Measurements from ENCODE around the gene BAZ2A. TPM values are rescaled to one million over a fixed set of nuclear protein-coding genes. Genes with fewer than 3 reads are reported as not detected.
A peak's percentile ranks its signal among the peaks of the same experiment; 100 is the strongest.
"Not testable (repeated sequence)": the region's sequence is repeated elsewhere in the genome, so short reads cannot be mapped to it uniquely, and the experiment has no call there.

Gene BAZ2A
- total and polyA plus RNA-seq, 8 donors = 26.7 to 59.9 (median 39.1) TPM

GRCh38 chr12:56578983-56579546 is 51.1 kb downstream of the BAZ2A start:
- FAIRE-seq = no peak
- TF ChIP-seq CTCF (IDR thresholded peaks at IDR 0.05) = no peak
- ATAC-seq = no peak
- H3K4me3 ChIP-seq = no peak overlapping the region
- no peaks in the 10 kb centered on the region for H3K36me3 ChIP-seq
- intact Hi-C loops (cut with DNase I) = no loop called here
- no peaks in the 10 kb centered on the region for H3K9me3 ChIP-seq
- H3K27ac ChIP-seq = no peak overlapping the region
- H3K27me3 ChIP-seq = no peaks in the 10 kb centered on the region
- no peak for DNase-seq
- 88 to 89% methylated on average over 10 of the region's 10 CpGs for WGBS, 2 donors
- H3K4me1 ChIP-seq = no peaks in the 10 kb centered on the region

GRCh38 chr12:56577248-56577647 is 52.9 kb downstream of the BAZ2A start:
- ATAC-seq; H3K27ac ChIP-seq; DNase-seq; H3K4me1 ChIP-seq; FAIRE-seq; H3K9me3 ChIP-seq; H3K36me3 ChIP-seq; intact Hi-C loops (cut with DNase I); H3K27me3 ChIP-seq; H3K4me3 ChIP-seq: not testable (repeated sequence)
- WGBS, 2 donors = 85 to 89% methylated on average over 7 of the region's 7 CpGs

DNA sequence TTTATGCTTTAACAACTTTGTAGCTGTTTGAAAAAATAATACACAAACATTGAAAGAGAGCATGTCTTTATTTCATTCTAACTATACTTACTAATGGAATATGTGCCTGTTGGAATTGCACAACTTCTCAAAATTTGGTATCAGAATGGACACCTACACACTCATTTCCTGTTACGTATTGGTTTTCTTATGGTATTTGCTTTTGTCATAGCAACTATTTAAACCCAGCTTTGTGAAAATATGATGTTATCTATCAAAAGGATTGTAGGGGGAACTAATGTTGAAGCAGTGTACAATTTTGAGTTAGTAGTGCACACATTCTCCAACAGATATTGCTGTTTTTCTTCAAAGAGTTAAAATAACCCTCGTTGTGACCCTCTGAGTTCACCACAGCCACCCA is 55.9 kb downstream of the BAZ2A start:
- WGBS, 2 donors = 55 to 61% methylated on average over 2 of the region's 2 CpGs
- no peaks in the 10 kb centered on the region for H3K36me3 ChIP-seq
- no peak for DNase-seq
- no peak for FAIRE-seq
- H3K4me3 ChIP-seq = no peak overlapping the region
- H3K27ac ChIP-seq = no peak overlapping the region
- intact Hi-C loops (cut with DNase I) = loop anchor here in 1 of 3 donors (5.0 kb wide), 1 partner anchor 57 kb away; no protein-coding TSS in a partner anchor
- no peak for TF ChIP-seq CTCF (IDR thresholded peaks at IDR 0.05)
- H3K27me3 ChIP-seq = no peaks in the 10 kb centered on the region
- H3K9me3 ChIP-seq = no peaks in the 10 kb centered on the region
- ATAC-seq = no peak
- no peaks in the 10 kb centered on the region for H3K4me1 ChIP-seq

GRCh38 chr12:56572288-56572687 is 57.8 kb downstream of the BAZ2A start:
- TF ChIP-seq CTCF (IDR thresholded peaks at IDR 0.05) = no peak
- Histone ChIP-seq H3K36me3 (no peaks in the 10 kb centered on the region), H3K27me3 (no peaks in the 10 kb centered on the region), H3K9me3 (no peaks in the 10 kb centered on the region), H3K27ac (no peak overlapping the region), H3K4me3 (no peak overlapping the region), H3K4me1 (no peaks in the 10 kb centered on the region)
- intact Hi-C loops (cut with DNase I) = loop anchor here in 1 of 3 donors (5.0 kb wide), 1 partner anchor 55 kb away; no protein-coding TSS in a partner anchor
- WGBS, 2 donors = 75 to 86% methylated on average over 1 of the region's 1 CpG
- FAIRE-seq = no peak
- no peak for DNase-seq
- ATAC-seq = no peak

- H3K36me3 ChIP-seq = no peaks in the 10 kb centered on the region
- 71 to 77% methylated on average over 4 of the region's 4 CpGs for WGBS, 2 donors
Observed at GRCh38 chr12:56571121-56571520, 59.0 kb downstream of the BAZ2A start.

More at GRCh38 chr12:56571121-56571520, 59.0 kb downstream of the BAZ2A start:
- Histone ChIP-seq H3K4me1 (no peaks in the 10 kb centered on the region), H3K27ac (no peak overlapping the region), H3K9me3 (no peaks in the 10 kb centered on the region), H3K27me3 (no peaks in the 10 kb centered on the region), H3K4me3 (no peak overlapping the region)
- FAIRE-seq = no peak
- no peak for DNase-seq
- peak in 1 of 4 donors; percentile 15 for ATAC-seq
- no peak for TF ChIP-seq CTCF (IDR thresholded peaks at IDR 0.05)
- intact Hi-C loops (cut with DNase I) = loop anchor here in 2 of 3 donors (2.0 to 5.0 kb wide), 2 partner anchors 54 kb away; no protein-coding TSS in a partner anchor

Data from pancreas (tissue), 10 donors.